PC-3 (cell line): ENCODE data around the gene POLR2B. TPM values are rescaled to one million over a fixed set of nuclear protein-coding genes. Genes with fewer than 3 reads are reported as not detected.

ENCODE experiments used
- ATAC-seq: fragments of 200-7000 bp; cut with Tn5 transposase; 2 replicates; pipeline ENCODE4 v1.9.1; 2020; ENCODE audit warnings: mild to moderate bottlenecking, moderate library complexity
- BruUV-seq: library from RNA; stranded (reverse); fragments of 400-500 nt; replicated peaks from 2 replicates; lab custom pipeline; 2021; lab: Mats Ljungman, UMichigan
- CTCF ChIA-PET: fragments of 300-600 bp; sonication (Branson Sonifier 250); formaldehyde crosslinking; loops from one replicate; lab custom pipeline; 2022; ENCODE audit warnings: antibody characterized with exemption; lab: Charles Lee
- POLR2A ChIA-PET: fragments of 300-600 bp; sonication (Branson Sonifier 250); formaldehyde crosslinking; loops from one replicate; lab custom pipeline; 2022; ENCODE audit warnings: antibody characterized with exemption; ENCODE audit not compliant: unreplicated experiment; lab: Charles Lee
- DNase-seq: peaks from one replicate; pipeline ENCODE4 v3.0.0-alpha.2; 2015
- H2AFZ ChIP-seq: fragments of 300-600 bp; sonication (generic); 2 replicates; pipeline ENCODE4 v1.6.0; 2016; ENCODE audit warnings: antibody characterized with exemption, low read length
- H3F3A ChIP-seq: fragments of 300-600 bp; sonication (generic); one replicate; pipeline ENCODE4 v1.6.0; 2017; ENCODE audit warnings: antibody characterized with exemption, low read length, control low read depth, mild to moderate bottlenecking; ENCODE audit not compliant: unreplicated experiment
- H3K27ac ChIP-seq: fragments of 300-600 bp; sonication (generic); 2 replicates; pipeline ENCODE4 v1.5.1; 2016; ENCODE audit warnings: mild to moderate bottlenecking, low read length
- H3K27me3 ChIP-seq: fragments of 300-600 bp; sonication (generic); 2 replicates; pipeline ENCODE4 v1.6.1; 2016; ENCODE audit warnings: low read length, mixed read lengths
- H3K36me3 ChIP-seq: fragments of 300-600 bp; sonication (generic); 2 replicates; pipeline ENCODE4 v1.6.1; 2016; ENCODE audit warnings: low read depth, mixed run types, low read length, mixed read lengths
- H3K4me1 ChIP-seq: fragments of 300-600 bp; sonication (generic); 2 replicates; pipeline ENCODE4 v1.5.1; 2016; ENCODE audit warnings: low read length; ENCODE audit not compliant: insufficient read depth
- H3K4me2 ChIP-seq: fragments of 300-600 bp; sonication (generic); 2 replicates; pipeline ENCODE4 v1.6.0; 2016; ENCODE audit warnings: low read length
- H3K4me3 ChIP-seq: fragments of 300-600 bp; sonication (generic); 2 replicates; pipeline ENCODE4 v1.5.1; 2016; ENCODE audit warnings: mild to moderate bottlenecking, low read length, mixed read lengths
- H3K79me2 ChIP-seq: fragments of 300-600 bp; sonication (generic); 2 replicates; pipeline ENCODE4 v1.6.1; 2017; ENCODE audit warnings: low read length, mixed read lengths
- H3K9ac ChIP-seq: fragments of 300-600 bp; sonication (generic); 2 replicates; pipeline ENCODE4 v1.6.0; 2016; ENCODE audit warnings: mild to moderate bottlenecking, low read length
- H3K9me2 ChIP-seq: fragments of 300-600 bp; sonication (generic); replicated peaks from 2 replicates; pipeline ENCODE4 v1.6.1; 2016; ENCODE audit warnings: mixed run types, low read length, mixed read lengths
- H3K9me3 ChIP-seq: fragments of 300-600 bp; sonication (generic); 2 replicates; pipeline ENCODE4 v1.6.1; 2016; ENCODE audit warnings: low read length, mixed read lengths
- H4K20me1 ChIP-seq: fragments of 300-600 bp; sonication (generic); 2 replicates; pipeline ENCODE4 v1.6.1; 2016; ENCODE audit warnings: low read length, mixed read lengths
- CTCF ChIP-seq: fragments of 300-600 bp; sonication (generic); conservative IDR thresholded peaks from 2 replicates; pipeline ENCODE4 v1.5.1; 2017; ENCODE audit warnings: antibody characterized with exemption, low read depth, mild to moderate bottlenecking, low read length
- EZH2 ChIP-seq: fragments of 300-600 bp; sonication (generic); IDR thresholded peaks from one replicate; pipeline ENCODE4 v1.6.1; 2017; ENCODE audit warnings: antibody characterized with exemption, mild to moderate bottlenecking, low read length; ENCODE audit not compliant: unreplicated experiment
- EZH2phosphoT487 ChIP-seq: fragments of 300-600 bp; sonication (generic); IDR thresholded peaks from 2 replicates; pipeline ENCODE4 v1.6.1; 2018; ENCODE audit warnings: mild to moderate bottlenecking, antibody characterized with exemption, low read length, borderline replicate concordance
- intact Hi-C: fragments of 100-400 bp; cut with micrococcal nuclease; formaldehyde crosslinking; loops from 2 replicates; pipeline ENCODE4 v1.9.0; 2023
- total RNA-seq: library from RNA; depleted of rRNA; stranded (reverse); fragments of >200 nt; gene quantifications from 2 replicates; pipeline ENCODE4 v1.2.3, GENCODE V29; 2014

Gene POLR2B
- total RNA-seq, 1 experiment from 2014 or later = 190 TPM

- H3K79me2 ChIP-seq = peaks cover 22% of the 10 kb centered on the region
- peak overlapping the region; percentile 58 for H3K4me2 ChIP-seq
- H4K20me1 ChIP-seq = no peaks in the 10 kb centered on the region
- H3K9ac ChIP-seq = peak overlapping the region; percentile 54
- DNase-seq (peak; percentile 99), ATAC-seq (peak; percentile 73)
- H3K27ac ChIP-seq = peak overlapping the region; percentile 86
- H3K9me3 ChIP-seq = no peaks in the 10 kb centered on the region
- no TSS peak for BruUV-seq
- TF ChIP-seq EZH2 = no peak
- TF ChIP-seq EZH2phosphoT487 = no peak
- TF ChIP-seq CTCF = no peak
- no peak overlapping the region; the same call in 1 of the 2 replicates for H3K4me3 ChIP-seq
- H3K27me3 ChIP-seq = no peaks in the 10 kb centered on the region
- no peaks in the 10 kb centered on the region for H3K9me2 ChIP-seq
- H3K36me3 ChIP-seq = peaks cover 67% of the 10 kb centered on the region
- ChIA-PET CTCF (no interaction called here), POLR2A (no interaction called here)
- peaks cover 4% of the 10 kb centered on the region for H3F3A ChIP-seq
- H3K4me1 ChIP-seq = peaks cover 61% of the 10 kb centered on the region
- intact Hi-C loops = loop anchor here (2.0 to 5.0 kb wide), 3 partner anchors 42 to 139 kb away; partner anchors contain the start of gene NOA1
- no peak overlapping the region for H2AFZ ChIP-seq
These were observed 44.4 kb downstream of the POLR2B start for GRCh38 chr4:57023104-57023503.

GRCh38 chr4:57034520-57034919 is 55.8 kb downstream of the POLR2B start:
- Histone ChIP-seq H3K9me2 (no peaks in the 10 kb centered on the region), H4K20me1 (no peaks in the 10 kb centered on the region), H3K4me3 (no peak overlapping the region), H3K36me3 (peaks cover 20% of the 10 kb centered on the region; the same call in 1 of the 2 replicates), H3K4me1 (no peaks in the 10 kb centered on the region), H3K9me3 (no peaks in the 10 kb centered on the region), H3F3A (no peaks in the 10 kb centered on the region), H3K79me2 (no peaks in the 10 kb centered on the region), H3K27me3 (no peaks in the 10 kb centered on the region), H3K4me2 (no peak overlapping the region), H3K9ac (no peak overlapping the region), H3K27ac (no peak overlapping the region), H2AFZ (no peak overlapping the region)
- DNase-seq = no peak
- intact Hi-C loops = no loop called here
- TF ChIP-seq CTCF = no peak
- no peak for TF ChIP-seq EZH2phosphoT487
- ATAC-seq = no peak
- no TSS peak for BruUV-seq
- CTCF ChIA-PET = interaction anchor here (0.7 to 1.0 kb wide), 2 partner anchors 14 to 129 kb away, joined by 3 to 4 read pairs; no protein-coding TSS in a partner anchor
- POLR2A ChIA-PET = interaction anchor here (0.7 kb wide), 1 partner anchor 57 kb away, joined by 3 read pairs; the partner anchor contains the start of gene NOA1

- Histone ChIP-seq H4K20me1 (no peaks in the 10 kb centered on the region), H3K4me2 (peak overlapping the region; percentile 42), H2AFZ (peak overlapping the region; percentile 18), H3K4me3 (peak overlapping the region; percentile 16; the same call in 1 of the 2 replicates), H3F3A (no peaks in the 10 kb centered on the region), H3K27me3 (no peaks in the 10 kb centered on the region), H3K9me2 (no peaks in the 10 kb centered on the region), H3K4me1 (no peaks in the 10 kb centered on the region), H3K79me2 (no peaks in the 10 kb centered on the region), H3K36me3 (no peaks in the 10 kb centered on the region), H3K27ac (no peak overlapping the region), H3K9me3 (no peaks in the 10 kb centered on the region), H3K9ac (no peak overlapping the region)
- BruUV-seq = no TSS peak
- ChIA-PET CTCF (interaction anchor here (0.6 to 1.3 kb wide), 4 partner anchors 111 to 1281 kb away, joined by 3 to 6 read pairs (median 3); no protein-coding TSS in a partner anchor), POLR2A (no interaction called here)
- ATAC-seq (peak; percentile 90), DNase-seq (peak; percentile 80)
- intact Hi-C loops = loop anchor here (2.0 kb wide), 1 partner anchor 125 kb away; no protein-coding TSS in a partner anchor
- TF ChIP-seq EZH2phosphoT487 (no peak), CTCF (peak; percentile 98)
These were observed 59.4 kb downstream of the POLR2B start for GRCh38 chr4:57037982-57038604.
